Activated CD8-positive, alpha-beta memory T cell treated with anti-CD3 and anti-CD28 coated beads for 48 hours (primary cell): Measurements from ENCODE around the gene MCC.

ENCODE experiments used
- DNase-seq, 3 experiments: peaks; one replicate each; pipeline ENCODE4 v3.0.0-alpha.2; 2020; ENCODE audit warnings: low read depth in 2 of 3, low spot score in 2 of 3

MCC gene

DNA sequence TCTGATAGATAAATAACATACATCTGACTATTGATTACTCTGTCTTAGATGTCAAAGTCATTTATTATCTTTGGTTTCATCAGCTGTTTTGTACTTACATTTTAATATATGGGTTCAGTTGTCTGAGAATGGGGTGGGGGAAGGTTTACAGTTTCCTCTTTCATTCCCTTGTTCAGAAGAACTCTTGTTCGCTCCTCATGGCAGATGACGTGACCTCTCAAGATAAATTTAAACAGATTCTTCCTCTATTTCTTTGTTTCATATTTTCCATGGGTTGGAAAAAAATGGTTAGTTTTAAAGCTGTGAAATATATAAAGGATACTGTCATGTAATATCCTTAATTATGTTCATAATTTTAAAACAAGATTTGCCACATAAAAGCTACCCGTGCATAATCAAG, 114.8 kb downstream of the MCC start:
- DNase-seq = no peak

DNA sequence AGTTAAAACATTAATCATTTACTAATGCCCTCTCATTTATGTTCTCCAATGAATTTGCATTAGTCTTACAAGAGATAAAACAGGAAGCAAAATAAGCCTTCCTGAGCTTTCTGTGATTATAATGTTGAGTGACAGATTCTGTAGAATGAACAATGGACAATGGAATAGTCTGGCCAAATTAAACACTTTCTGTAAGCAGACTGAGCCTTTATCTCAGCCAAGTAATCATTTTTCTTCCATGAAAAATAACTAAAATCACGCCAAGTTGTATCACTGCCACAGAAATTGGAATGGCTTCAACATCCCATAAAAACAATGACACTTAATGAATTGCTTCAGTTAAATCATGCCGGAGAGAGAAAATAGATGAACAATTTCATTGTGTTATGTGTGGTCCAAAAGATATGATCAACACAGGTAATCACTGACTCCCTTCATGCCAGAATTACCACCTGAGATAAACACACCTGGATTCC, 116.5 kb downstream of the MCC start:
- DNase-seq = no peak

DNA sequence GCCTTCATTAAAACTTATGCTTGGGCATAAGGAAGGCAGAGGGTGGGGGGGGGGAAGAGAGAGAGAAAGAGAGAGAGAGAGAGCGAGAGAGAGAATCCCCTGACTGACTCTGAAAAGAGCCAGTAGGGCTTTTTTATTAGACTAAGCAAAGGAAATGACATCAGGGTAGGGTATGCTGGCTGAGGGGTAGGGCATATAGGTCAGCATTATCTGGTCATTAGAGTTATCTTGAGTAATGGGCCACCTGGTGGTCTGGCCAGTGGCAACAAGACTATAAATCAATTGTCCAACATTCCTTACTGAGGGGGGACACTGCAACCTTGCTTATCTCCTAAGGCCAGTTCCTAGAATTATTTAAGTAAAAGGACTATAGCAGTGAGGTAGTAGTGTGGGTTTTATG, 120.7 kb downstream of the MCC start:
- no peak for DNase-seq

DNA sequence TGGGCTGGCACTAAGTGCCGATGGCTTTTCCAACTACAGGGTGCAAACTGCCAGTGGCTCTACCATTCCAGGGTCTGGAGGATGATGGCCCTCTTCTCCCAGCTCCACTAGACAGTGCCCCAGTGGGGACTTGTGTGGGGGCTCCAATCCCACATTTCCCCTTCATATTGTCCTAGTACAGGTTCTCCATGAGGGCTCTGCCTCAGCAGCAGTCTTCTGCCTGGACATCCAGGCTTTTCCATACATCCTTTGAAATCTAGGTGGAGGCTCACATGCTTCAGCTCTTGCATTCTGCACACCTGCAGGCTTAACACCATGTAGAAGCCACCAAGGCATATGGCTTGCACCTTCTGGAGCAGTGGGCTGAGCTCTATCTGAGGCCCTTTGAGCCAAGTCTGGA, 123.8 kb downstream of the MCC start:
- no peak for DNase-seq

DNA sequence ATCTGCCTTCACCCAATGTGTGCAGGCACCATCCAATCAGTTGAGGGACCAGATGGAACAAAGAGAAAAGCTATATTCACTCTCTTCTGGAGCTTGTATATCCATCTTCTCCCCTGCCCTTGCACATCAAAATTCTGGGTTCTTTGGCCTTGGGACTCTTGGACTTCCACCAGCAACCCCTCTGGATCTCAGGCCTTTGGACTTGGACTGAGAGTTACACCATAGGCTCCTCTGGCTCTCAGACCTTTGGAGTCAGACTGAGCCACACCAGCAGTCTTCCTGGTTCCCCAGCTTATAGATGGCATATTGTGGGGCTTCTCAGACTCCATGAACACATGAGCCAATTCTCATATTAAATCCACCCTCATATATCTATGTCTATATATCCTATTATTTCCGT, 126.6 kb downstream of the MCC start:
- DNase-seq = no peak

DNA sequence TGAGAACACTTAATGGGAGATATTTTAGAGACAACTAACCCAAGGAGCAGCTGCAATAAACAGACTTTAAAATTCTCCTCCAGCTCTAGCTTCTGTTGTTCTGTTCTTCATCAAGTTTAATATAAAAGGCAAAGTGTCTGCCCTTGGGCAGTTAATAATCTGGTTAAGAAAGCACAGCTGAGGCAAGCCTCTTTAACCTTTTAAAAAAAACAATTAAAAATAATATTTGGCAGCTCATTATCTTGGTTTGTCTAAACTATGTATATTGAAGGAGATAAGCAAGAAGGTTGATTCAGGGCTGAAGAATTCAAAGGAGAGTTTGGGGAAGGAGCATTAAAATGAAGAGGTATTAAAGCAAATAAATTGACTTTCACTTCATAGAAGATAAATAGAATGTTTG, 128.8 kb downstream of the MCC start:
- DNase-seq = no peak

DNA sequence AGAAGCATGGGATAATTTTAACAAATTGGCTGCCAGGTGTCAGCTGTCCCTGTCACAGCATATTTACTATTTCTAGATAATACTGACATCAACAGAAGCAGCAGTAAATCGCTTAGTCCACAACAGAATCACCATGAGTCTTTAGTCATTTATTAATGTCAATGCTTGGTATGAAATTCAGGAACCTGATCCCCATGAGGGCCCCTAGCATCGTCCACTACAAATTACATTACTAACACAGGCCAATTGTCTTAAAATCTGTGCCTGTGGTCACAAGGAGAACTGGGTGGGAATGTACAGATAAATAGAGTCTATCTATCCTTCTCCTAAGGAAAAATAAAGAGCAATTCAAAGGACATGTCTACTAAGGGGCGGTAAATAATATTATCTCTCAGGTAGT, 129.6 kb downstream of the MCC start:
- DNase-seq = no peak

DNA sequence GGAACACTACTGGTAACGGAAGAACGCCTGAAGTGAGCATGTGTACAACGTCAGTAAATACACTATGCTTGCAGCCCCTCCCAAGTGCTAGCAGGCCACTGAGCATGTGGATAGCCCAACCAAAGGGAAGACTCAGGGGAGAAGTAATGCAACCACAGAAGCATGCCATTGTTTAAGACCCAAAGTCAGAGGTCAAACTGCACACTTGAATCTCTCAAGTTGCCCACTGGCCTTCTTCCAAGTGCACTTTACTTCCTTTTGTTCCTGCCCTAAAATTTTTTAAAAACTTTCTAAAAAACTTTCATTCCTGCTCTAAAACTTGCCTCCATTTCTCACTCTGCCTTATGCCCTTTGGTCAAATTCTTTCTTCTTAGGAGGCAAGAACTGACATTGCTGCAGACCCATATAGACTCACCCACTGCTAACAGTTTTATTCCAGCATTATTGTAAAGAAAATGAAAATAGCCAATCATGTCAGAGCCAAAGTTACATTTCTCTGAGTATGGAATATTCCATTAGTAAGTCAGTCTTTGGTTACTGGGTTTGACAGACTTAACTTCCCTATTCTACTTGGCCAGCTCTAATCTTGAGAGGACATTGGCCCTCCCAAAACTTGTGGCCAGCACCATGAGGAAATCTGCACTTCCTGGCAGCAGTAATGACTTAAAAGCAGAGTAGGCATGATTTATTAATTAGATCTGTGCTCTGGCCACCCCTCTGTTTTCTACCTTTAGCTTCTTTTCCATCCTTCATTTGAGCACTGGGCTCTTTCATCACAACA, 130.4 kb downstream of the MCC start:
- DNase-seq = no peak

DNA sequence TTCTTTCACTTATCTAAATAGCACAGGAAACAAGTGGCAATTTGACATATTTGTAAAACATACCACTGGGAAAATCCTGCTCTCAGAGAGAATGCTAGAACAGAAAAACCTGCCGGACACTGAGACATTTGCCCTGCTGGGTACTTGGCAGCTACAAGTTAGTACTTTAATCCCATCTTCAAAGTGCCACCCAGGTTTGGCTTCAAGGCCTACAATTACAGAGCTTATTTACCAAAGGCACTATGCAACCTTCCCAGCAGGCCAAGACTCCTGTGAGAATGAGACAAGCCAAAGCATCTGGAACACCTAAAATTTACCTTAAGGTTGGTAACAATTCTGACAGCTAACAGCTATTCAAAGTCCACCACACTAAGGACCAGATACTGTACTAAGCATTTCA, 131.8 kb downstream of the MCC start:
- DNase-seq = no peak

DNA sequence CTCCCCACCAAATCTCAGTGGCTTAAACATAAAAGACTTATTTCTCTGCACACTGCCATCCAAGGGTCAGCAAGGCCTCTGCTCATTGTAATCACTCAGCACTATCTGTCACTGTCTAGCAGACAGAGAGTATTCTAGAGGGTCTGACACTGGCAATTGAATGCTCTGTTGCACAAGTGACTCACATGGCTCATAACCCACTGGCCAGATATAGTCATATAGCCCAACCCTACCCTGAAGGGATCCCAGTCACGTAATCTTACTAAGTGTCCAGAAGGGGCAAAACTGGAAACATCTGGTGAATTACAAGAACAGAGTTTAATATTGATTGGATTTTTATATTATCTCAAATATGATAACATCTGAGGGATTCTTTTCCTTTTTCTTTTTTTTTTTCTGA, 134.2 kb downstream of the MCC start:
- no peak for DNase-seq

DNA sequence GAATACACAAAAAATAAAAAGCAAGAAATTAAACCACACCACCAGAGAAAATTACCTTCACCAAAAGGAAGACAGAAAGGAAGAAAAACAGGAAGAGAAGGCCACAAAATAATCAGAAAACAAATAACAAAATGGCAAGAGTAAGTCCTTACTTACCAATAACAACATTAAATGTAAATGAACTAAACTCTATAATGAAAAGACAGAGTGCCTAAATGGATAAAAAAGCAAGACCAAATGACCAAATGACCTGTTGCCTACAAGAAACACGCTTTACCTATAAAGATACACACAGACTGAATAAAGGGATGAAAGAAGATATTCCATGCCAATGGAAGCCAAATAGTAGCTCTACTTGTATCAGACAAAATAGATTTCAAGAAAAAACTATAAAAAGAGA, 140.7 kb downstream of the MCC start:
- DNase-seq = no peak

DNA sequence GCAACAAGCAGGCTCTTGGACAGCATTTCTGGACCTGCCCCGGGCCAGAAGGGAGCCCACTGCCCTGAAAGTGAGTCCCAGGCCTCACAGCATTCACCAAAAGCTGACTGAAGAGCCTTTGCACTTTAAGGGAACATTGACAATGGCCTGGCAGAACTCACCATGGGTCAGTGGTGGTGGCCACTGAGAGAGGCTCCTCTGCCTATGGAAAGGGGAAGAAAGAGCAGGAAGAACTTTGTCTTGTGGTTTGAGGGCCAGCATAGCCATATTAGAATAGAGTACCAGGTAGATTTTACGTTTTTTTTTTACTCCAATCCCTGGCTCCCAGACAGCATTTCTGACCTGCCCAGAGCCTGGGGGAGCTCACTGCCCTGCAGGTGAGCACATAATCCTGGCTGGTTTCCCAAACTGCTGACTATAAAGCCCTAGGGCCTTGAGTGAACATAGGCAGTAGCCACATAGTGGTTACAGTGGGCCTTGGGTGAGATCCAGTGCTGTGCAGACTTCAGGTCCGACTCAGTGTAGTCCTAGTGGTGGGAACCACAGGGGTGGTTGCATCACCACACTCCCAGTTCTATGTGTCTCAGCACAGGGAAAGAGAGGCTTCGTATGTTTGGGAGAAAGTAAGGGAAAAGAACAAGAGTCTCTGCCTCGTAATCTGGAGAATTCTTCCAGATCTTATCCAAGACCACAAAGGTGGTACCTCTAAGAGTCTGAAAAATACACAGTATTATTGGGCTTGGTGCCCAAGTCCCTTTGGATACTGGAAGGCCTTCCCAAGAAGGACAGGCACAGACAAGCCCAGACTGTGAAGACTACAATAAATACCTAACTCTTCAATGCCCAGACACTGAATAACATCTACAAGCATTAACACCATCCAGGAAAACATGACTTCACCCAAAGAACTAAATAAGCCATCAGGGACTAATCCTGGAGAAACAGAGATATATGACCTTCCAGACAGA, 143.0 kb downstream of the MCC start:
- no peak for DNase-seq

DNA sequence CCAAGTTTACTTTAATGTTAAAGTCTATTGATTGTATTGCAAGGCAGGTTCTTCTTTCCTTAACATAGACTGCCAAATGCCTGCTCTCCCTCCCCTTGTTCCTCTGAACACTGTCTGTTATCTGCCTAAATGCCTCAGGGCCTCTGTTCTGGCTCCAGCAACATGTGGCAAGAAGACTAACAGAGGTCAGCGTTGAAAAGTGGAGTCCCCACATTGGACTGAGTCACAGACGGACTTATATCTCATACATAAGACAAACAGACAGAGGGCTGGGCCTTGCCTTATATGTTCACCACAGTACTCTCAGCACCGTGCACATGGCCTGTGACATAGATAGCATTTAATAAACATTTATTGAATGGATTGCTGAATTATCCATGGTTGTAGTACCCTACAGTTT, 144.9 kb downstream of the MCC start:
- no peak for DNase-seq

DNA sequence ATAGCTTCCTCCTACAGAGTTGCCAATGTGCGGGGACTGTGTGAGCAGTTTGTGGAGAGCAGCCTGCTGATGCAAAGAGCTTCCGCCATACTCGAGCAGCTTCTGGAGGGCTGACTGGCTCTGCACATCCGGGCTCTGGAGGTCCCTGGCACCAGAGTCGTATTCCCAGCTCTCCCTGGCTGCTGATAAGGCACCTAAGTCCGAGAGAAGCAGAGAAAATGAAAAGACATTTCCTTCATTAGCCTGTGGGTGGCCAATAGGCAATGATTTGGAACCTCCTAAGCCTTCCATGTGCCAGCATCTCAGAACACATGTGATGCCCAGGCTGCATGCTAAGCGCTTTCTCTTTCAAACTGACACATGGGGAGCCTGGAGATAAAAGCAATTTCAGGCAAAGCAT, 147.7 kb downstream of the MCC start:
- no peak for DNase-seq

DNA sequence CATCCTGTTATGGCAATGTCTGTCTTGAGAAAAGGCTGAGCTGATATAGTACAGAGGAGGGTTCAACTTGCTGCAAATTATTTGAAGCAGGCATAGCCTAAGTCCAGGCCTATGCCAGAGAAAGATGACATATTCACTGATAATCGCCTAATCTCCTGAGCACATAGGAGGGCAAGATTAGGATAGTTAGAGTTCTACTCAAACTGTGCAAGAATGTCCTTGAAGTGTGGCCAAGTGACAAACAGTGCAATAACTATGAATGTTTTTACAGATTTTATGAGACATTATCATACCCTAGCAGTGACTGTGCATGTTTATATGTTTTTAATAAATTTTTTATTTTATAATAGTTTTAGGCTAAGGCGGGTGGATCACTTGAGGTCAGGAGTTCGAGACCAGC, 149.6 kb downstream of the MCC start:
- no peak for DNase-seq

DNA sequence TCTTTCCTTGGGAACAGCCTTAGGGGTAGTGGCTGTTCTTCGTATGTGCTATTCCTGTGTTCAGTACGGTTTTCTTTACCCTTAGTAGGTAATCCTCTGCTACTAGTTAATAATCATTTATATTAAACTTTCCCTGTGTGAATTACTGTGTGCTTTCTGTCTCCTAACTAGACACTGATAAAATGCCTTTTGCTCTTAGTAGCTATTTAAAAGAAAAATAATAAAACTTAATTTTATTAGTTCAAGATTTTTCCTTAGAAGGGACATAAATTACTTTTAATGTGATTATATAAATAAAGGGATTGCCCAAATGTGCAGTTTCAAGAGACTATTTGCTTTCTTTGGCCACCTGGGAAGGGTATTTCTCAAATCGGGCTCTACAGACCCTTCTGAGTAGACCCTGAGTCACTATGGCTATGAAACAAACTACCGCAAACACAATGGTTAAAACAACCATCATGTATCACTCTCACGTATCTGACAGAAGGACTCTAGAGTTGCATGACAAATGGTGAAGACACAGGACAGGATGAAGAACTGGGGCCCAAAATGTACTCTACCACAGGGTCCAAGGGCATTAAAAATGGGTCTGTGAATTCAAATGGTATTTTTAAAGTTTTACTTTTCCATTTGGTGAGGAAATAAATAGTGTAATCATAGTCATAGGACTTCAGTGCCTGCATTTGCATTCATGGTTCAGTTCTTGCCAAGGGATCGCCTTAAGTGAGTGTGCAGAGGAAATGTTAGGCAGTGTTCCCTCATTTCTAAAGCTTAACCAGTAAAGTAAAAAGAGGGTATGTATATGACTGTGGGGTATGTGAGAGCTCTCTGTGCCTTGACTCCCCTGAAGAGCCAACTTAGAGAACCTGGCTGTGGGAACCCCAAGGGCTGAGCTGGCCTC, 150.5 kb downstream of the MCC start:
- no peak for DNase-seq

DNA sequence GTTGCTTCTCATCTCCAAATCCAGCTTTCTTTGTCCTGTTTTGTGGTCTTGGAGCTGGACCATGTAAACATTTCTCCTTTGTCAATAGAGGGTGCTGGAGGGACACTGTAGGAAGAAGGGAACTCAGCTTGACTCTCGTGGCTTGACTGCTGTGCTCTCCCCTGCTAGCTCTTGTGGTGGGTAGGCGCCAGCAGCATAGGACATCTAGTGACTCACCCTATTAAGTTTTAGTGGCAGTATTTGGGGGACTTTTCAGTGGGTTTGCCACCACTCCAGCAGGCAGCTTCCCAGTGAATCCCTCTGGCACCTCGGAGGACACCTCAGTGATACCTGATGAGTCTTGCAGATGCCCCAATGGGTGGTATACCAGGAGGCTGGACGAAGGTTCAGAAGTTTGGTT, 151.3 kb downstream of the MCC start:
- DNase-seq = no peak

DNA sequence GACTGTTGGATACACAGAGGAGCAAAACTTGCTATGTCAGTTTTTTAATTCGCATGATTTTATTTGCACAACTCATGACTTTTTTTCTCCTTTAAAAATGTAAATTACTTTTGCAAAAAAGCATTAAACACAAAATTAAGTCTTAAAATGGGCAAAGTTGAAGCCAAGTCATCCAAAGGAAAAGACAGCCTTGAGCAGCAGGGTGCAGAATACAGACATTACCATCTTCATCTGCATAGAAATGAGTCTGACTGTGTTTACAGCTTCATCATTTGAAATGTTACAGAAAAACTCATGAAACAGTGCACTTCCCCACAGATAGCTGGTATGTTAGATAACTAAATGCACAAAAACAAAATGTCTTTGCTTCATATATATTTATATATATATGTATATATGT, 154.8 kb downstream of the MCC start:
- DNase-seq = no peak

DNA sequence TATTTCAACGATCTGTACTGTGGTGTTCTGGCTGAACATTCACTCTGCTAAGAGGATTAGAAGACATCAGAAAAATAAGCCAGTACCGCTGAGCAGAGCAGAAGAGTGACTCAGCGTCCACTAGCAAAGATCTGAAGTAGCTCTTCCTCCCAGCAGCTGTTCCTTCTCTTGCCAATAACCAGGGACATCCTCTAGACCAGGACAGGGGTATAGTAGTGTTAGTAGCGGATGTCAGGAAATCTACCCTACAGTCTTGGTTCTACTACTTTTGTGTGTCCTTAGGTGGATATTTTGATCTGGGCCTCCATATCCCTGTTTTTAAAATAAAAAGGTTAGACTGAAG, 157.1 kb downstream of the MCC start:
- no peak for DNase-seq

DNA sequence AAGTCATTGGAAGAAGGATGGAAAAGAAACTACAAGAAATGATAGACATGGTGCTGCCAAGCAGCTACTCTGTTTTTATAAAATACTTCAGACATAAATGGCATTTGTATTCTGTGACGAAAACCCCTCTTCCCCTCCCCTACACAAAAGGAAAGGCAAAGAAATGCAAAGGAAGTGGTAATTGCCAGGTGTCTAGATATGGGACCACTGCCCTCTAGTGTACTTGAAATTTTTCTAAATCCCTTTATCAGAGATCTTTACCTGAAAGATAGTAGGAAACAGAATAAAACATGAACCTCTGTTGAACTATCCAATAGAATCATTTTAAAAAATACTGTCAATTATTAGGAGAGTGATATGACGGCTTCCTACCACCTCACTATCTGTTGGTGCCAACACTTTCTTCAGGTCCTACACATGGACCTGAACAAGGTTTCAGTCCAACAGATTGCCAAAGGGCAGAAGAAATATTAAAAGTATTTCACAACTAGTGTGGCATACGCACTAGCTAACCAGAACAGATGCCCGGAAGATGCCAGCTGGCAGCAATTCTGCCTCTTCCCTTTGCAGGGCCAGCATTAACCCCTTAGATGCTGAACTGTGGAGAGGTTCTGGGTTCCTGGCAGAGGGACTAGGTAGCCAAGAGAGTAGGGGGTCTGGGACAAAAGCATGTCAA, 157.6 kb downstream of the MCC start:
- DNase-seq = no peak

DNA sequence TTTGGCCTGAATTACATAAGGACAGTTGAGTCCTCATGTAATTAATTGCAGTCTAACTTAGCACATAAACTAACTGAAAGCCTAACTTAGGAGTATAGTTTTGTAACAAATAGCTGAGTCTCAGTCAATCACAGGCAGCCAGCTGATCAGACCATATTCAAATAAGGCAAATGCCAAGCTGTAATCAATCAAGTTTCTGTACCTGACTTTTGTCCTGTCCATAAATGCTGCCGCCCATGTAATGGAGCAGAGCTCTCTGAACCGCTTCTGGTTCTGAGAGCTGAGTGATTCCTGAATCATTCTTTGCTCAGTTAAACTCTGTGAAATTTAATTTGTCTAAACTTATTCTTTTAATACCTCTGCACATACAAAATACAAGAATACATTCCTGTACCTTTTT, 158.3 kb downstream of the MCC start:
- DNase-seq = no peak
